ENCODE data around the gene SART3. TPM values are rescaled to one million over a fixed set of nuclear protein-coding genes. Genes with fewer than 3 reads are reported as not detected.
"Not testable (repeated sequence)": the region's sequence is repeated elsewhere in the genome, so short reads cannot be mapped to it uniquely, and the experiment has no call there.

The SART3 gene
- total RNA-seq, 2 experiments from 2014 or later, result 81.9 to 82.5 TPM

DNA sequence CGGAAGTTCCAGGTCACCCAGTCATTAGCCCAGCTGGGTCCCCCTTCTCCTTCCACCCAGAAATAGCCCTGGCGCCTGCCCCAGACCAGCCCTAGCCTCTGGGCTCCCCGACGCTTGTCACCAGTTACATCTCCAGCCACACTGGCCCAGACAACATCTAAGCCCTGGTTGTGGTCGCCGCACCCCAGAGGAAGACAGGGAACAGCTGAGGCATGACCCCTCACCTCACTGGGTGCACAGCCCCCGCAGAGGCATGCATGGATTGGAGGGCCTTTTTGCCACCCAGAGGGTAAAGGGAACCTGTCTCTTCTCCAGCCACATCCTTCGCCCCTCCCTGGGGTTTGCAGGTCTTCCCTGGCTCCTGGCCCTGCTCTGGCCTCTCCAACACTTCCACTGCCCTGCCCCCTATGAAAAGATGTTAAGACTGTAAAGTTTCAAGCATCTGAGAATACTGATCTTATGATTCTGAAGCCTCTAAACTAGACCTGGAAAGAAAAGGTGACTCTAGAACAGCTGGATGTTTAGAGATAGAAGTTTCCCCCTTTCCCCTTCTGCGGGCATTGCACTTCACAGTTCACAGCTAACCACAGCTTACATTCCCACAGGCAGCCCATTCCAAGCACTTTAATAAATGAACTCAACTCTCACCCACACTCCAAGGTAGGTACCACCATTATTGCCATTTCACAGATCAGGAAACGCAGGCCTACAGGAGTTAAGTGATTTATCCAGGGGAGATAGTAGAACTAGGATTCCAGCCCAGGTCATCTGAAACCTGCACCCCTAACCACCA lies 22.2 kb upstream of the SART3 start:
- CTCF ChIA-PET, result interaction anchor here (1.4 kb wide), 1 partner anchor 34 kb away, joined by 3 read pairs; no protein-coding TSS in a partner anchor
- Mint-ChIP-seq H3K27me3 (ENCODE audit: low read depth) (no peaks in the 10 kb centered on the region), H3K4me1 (ENCODE audit: low read depth) (no peaks in the 10 kb centered on the region)

DNA sequence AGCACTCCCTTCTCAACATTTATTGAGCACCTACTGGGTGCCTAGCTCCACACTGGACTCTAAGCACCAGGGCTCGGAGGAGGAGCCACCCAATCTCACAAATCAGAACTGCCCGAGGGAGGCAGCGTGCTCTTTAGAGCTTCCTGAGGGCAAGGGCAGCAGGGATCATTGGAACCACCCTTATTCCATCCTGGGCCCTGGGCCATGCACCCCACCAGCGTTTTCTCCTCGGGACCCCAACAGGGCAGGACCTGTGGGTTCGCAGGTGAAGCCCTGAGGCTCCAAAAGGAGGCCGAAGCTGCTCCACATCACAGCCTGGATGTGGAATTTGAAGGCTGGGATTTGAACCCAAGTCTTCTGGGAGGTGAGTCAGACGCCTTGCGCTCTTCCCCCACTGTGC lies 21.5 kb upstream of the SART3 start:
- no peak overlapping the region for H3K27ac Mint-ChIP-seq
- no peak for DNase-seq
- H3K27me3 Mint-ChIP-seq (ENCODE audit: low read depth), result no peaks in the 10 kb centered on the region
- H3K4me3 Mint-ChIP-seq, result no peak overlapping the region
- CTCF ChIA-PET, result interaction anchor here (1.4 kb wide), 1 partner anchor 34 kb away, joined by 3 read pairs; no protein-coding TSS in a partner anchor
- no peaks in the 10 kb centered on the region for H3K4me1 Mint-ChIP-seq (ENCODE audit: low read depth)
- H3K9me3 Mint-ChIP-seq, result no peaks in the 10 kb centered on the region
- intact Hi-C loops (cut with micrococcal nuclease), result no loop called here
- H3K36me3 Mint-ChIP-seq (ENCODE audit: low read depth), result no peaks in the 10 kb centered on the region

More for the DNA sequence above, 22.2 kb upstream of the SART3 start:
- Mint-ChIP-seq H3K9me3 (no peaks in the 10 kb centered on the region), H3K27ac (no peak overlapping the region), H3K36me3 (ENCODE audit: low read depth) (no peaks in the 10 kb centered on the region), H3K4me3 (no peak overlapping the region)
- intact Hi-C loops (cut with micrococcal nuclease), result no loop called here
- DNase-seq, result no peak

DNA sequence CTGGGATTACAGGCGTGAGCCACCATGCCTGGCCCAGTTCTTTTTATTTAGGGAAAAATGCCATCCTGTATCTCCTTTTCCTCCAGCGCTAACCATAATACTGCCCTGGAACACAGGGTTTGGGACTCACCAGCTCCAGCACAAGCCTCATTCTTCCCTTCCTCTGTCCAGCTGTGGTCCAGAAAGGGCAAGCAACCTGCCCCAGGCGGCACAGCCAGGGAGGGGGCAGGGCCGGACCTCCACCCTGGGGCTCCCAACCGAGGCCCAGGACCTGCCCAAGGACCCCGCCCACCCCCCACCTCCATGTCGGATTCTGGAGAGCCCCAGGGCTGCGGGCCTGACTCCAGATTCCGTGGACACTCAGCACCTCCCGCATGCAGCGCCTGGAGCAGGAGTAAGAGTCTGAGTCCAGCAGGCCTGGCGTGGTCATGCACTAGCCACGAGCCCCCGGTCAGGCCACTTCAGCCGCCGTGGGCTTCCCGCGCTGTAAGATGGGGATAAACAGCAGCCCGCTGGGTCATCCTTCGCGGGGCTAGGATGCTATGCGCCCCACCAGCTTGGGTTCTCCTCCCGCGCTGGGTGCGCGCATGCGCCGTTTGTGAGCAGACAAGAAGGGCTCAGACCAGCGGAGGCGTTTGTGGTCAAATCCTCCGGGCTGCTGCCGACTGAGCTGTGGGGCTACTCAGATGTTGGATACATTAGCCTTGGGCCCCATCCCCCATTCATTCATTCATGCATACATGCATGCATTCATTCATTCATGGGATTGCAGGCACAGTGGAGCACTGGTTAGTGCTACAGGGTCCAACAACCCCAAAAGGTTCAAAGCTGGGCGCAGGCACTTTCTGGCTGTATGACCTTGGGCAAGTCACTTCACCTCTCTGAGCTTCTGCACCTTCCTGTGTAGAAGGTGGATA lies 20.6 kb upstream of the SART3 start:
- Mint-ChIP-seq H3K27me3 (ENCODE audit: low read depth) (no peaks in the 10 kb centered on the region), H3K9me3 (no peaks in the 10 kb centered on the region), H3K27ac (no peak overlapping the region), H3K36me3 (ENCODE audit: low read depth) (no peaks in the 10 kb centered on the region), H3K4me3 (no peak overlapping the region), H3K4me1 (ENCODE audit: low read depth) (no peaks in the 10 kb centered on the region)
- CTCF ChIA-PET, result interaction anchor here (1.4 kb wide), 1 partner anchor 35 kb away, joined by 3 read pairs; no protein-coding TSS in a partner anchor
- intact Hi-C loops (cut with micrococcal nuclease), result no loop called here
- DNase-seq, result no peak

DNA sequence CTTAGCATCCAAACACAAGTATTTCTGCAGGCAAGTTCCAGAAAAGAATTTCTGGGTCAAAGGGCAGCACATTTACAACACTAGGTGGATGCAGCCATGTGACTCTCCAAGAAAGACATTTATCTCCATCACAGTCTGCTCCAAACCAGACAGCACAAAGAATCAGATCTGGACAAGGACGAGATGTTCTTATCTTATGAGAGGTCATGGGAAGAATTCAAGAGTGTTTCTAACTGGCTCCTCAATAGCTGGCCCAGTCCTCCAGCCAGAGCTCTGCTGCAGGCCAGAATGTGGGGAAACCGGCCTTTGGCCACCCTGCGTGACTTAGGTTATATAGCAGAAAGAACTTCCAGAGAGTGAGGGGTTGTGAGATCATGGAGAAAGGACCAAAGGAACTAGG lies 19.6 kb upstream of the SART3 start:
- no peaks in the 10 kb centered on the region for H3K27me3 Mint-ChIP-seq (ENCODE audit: low read depth)
- DNase-seq, result no peak
- intact Hi-C loops (cut with micrococcal nuclease), result no loop called here
- CTCF ChIA-PET, result no interaction called here
- no peaks in the 10 kb centered on the region for H3K9me3 Mint-ChIP-seq
- peaks cover 5% of the 10 kb centered on the region for H3K4me1 Mint-ChIP-seq (ENCODE audit: low read depth)
- H3K4me3 Mint-ChIP-seq, result no peak overlapping the region
- no peaks in the 10 kb centered on the region for H3K36me3 Mint-ChIP-seq (ENCODE audit: low read depth)
- H3K27ac Mint-ChIP-seq, result no peak overlapping the region

DNA sequence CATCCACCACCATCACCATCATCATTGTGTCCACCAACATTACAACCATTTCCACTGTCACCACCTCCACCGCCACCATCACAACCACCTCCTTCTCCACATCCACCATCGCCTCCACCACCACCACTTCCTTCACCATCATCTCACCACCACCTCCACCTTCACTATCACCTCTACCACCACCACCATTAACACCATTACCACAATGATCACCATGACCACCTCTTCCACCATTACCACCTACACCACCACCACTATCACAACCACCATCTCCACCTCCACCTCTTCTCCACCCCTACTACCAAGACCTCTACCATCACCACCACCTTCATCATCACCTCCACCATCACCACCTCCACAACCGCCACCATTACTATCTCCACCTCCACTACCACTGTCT lies 17.8 kb upstream of the SART3 start:
- H3K9me3 Mint-ChIP-seq, result no peaks in the 10 kb centered on the region
- H3K27me3 Mint-ChIP-seq (ENCODE audit: low read depth), result no peaks in the 10 kb centered on the region
- peaks cover 19% of the 10 kb centered on the region for H3K4me1 Mint-ChIP-seq (ENCODE audit: low read depth)
- intact Hi-C loops (cut with micrococcal nuclease), result no loop called here
- no peak for DNase-seq
- H3K4me3 Mint-ChIP-seq, result no peak overlapping the region
- H3K36me3 Mint-ChIP-seq (ENCODE audit: low read depth), result no peaks in the 10 kb centered on the region
- CTCF ChIA-PET, result no interaction called here
- H3K27ac Mint-ChIP-seq, result no peak overlapping the region

DNA sequence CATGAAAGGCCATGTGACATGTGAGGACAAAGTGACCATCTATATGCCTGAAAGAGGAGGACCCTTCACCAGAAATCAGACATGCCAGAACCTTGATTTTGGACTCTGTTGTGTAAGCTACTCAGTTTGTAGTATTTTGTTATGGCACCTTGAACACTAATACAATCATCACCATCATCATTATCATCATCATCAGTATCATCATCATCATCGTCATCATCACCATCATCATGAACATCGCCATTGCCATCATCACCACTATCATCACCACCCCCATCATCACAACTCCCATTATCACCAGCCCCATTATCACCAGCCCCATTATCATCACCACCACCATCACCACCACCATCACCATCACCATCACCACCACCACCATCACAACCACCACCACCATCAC lies 17.3 kb upstream of the SART3 start:
- intact Hi-C loops (cut with micrococcal nuclease), result no loop called here
- no peaks in the 10 kb centered on the region for H3K9me3 Mint-ChIP-seq
- H3K4me3 Mint-ChIP-seq, result no peak overlapping the region

DNA sequence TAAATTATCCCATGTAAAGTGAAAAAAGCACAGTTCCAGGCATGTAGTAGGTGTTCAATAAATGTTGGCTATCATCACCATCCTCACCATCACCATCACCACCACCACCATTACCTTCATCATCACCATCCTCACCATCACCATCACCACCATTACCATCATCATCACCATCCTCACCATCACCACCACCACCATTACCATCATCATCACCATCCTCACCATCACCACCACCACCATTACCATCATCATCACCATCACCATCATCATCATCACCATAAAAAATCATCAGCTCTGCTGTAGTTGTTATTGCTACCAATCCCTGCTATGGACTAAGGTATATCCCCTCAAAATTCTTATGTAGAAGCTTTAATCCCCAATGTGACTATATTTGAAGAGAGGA lies 16.5 kb upstream of the SART3 start:
- DNase-seq, result no peak
- H3K4me3 Mint-ChIP-seq, result no peak overlapping the region
- CTCF ChIA-PET, result interaction anchor here (0.7 to 3.4 kb wide), 3 partner anchors 15 to 226 kb away, joined by 3 to 19 read pairs (median 4); partner anchors contain the start of gene ISCU

More for the DNA sequence above, 17.3 kb upstream of the SART3 start:
- no peak for DNase-seq
- Mint-ChIP-seq H3K36me3 (ENCODE audit: low read depth) (no peaks in the 10 kb centered on the region), H3K27ac (no peak overlapping the region), H3K27me3 (ENCODE audit: low read depth) (no peaks in the 10 kb centered on the region), H3K4me1 (ENCODE audit: low read depth) (peaks cover 24% of the 10 kb centered on the region)
- CTCF ChIA-PET, result interaction anchor here (0.7 to 3.4 kb wide), 2 partner anchors 39 to 225 kb away, joined by 3 to 19 read pairs; no protein-coding TSS in a partner anchor

DNA sequence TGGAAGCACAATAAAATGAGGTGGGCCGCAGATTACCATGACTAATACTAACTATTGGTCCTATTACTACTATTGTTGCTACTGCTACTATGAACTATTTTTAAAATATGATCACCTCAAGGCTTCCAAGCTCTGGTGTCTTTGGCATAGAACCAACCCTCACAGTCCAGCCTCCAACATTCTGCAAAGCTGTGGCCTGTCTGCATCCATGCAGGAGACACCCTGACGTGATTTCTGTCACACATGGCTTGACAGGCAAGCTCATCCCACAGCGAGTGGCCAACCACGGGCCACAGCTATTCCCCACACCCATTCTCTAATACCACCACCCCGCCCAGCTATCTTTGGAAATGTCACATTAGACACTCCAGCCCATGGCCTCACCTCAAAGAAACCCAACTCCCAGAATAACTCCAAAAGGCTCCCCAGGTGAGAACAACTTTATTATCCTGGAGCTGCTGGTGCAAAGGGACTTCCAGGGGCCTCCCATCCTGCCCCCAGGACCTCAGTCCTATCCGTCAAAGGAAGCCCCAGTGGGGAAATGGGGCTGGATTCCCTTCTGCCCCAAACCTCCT lies 15.8 kb upstream of the SART3 start:
- intact Hi-C loops (cut with micrococcal nuclease), result no loop called here
- Mint-ChIP-seq H3K36me3 (ENCODE audit: low read depth) (no peaks in the 10 kb centered on the region), H3K27ac (no peak overlapping the region), H3K27me3 (ENCODE audit: low read depth) (no peaks in the 10 kb centered on the region), H3K4me3 (no peak overlapping the region), H3K4me1 (ENCODE audit: low read depth) (peaks cover 38% of the 10 kb centered on the region), H3K9me3 (no peaks in the 10 kb centered on the region)
- DNase-seq, result no peak
- CTCF ChIA-PET, result interaction anchor here (0.6 to 3.4 kb wide), 4 partner anchors 21 to 44 kb away, joined by 3 to 19 read pairs (median 3); no protein-coding TSS in a partner anchor

More for the DNA sequence above, 16.5 kb upstream of the SART3 start:
- Mint-ChIP-seq H3K36me3 (ENCODE audit: low read depth) (no peaks in the 10 kb centered on the region), H3K27ac (no peak overlapping the region), H3K9me3 (no peaks in the 10 kb centered on the region), H3K27me3 (ENCODE audit: low read depth) (no peaks in the 10 kb centered on the region), H3K4me1 (ENCODE audit: low read depth) (peaks cover 32% of the 10 kb centered on the region)
- intact Hi-C loops (cut with micrococcal nuclease), result no loop called here

DNA sequence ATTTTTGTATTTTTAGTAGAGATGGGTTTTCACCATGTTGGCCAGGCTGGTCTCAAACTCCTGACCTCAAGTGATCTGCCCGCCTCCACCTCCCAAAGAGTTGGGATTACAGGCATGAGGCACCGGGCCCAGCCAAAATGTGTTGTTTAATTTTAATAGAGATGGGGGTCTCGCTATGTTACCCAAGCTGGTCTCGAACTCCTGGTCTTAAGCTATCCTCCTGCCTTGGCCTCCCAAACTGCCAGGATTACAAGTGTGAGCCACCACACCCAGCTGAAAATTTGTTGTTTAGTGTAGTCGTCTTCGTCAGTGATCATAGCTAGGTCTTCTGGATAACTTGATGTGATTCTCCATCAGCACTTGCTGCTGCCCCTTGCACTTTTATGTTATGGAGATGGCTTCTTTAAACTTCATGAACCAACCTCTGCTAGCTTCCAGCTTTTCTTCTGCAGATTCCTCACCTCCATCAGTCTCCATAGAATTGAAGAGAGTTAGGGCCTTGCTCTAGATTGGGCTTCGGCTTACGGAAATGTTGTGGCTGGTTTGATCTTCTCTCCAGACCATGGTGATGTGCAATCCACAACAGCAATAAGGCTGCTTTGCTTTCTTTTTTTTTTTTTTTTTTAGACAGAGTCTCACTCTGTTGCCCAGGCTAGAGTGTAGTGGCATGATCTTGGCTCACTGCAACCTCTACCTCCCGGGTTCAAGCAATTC lies 14.4 kb upstream of the SART3 start:
- H3K27ac Mint-ChIP-seq, result no peak overlapping the region
- peaks cover 48% of the 10 kb centered on the region for H3K4me1 Mint-ChIP-seq (ENCODE audit: low read depth)
- H3K36me3 Mint-ChIP-seq (ENCODE audit: low read depth), result peaks cover 3% of the 10 kb centered on the region
- no peak overlapping the region for H3K4me3 Mint-ChIP-seq
- CTCF ChIA-PET, result interaction anchor here (0.8 to 3.4 kb wide), 2 partner anchors 42 to 53 kb away, joined by 3 to 19 read pairs; no protein-coding TSS in a partner anchor
- no peaks in the 10 kb centered on the region for H3K27me3 Mint-ChIP-seq (ENCODE audit: low read depth)
- DNase-seq, result peak; percentile 4
- no peaks in the 10 kb centered on the region for H3K9me3 Mint-ChIP-seq
- intact Hi-C loops (cut with micrococcal nuclease), result no loop called here

DNA sequence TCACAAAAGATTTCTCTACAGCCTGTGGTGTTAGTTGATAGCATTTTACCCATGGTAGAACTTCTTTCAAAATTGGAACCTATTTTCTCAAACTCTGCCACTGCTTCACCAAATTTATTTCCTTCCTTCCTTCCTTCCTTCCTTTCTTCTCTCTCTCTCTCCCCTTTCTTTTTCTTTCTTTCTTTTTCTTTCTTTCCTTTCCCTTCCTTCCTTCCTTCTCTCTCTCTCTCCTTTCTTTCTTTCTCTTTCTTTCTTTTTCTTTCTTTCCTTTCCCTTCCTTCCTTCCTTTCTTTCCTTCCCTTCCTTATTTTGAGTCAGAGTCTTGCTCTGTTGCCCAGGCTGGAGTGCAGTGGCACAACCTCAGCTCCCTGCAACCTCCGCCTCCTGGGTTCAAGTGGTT lies 13.3 kb upstream of the SART3 start:
- H3K27me3 Mint-ChIP-seq (ENCODE audit: low read depth); intact Hi-C loops (cut with micrococcal nuclease); H3K4me3 Mint-ChIP-seq; H3K9me3 Mint-ChIP-seq; DNase-seq; H3K27ac Mint-ChIP-seq: not testable (repeated sequence)
- CTCF ChIA-PET, result interaction anchor here (0.7 to 11.5 kb wide), 2 partner anchors 42 to 418 kb away, joined by 4 to 306 read pairs; no protein-coding TSS in a partner anchor
- peaks cover 13% of the 10 kb centered on the region for H3K36me3 Mint-ChIP-seq (ENCODE audit: low read depth)
- peaks cover 59% of the 10 kb centered on the region for H3K4me1 Mint-ChIP-seq (ENCODE audit: low read depth)

DNA sequence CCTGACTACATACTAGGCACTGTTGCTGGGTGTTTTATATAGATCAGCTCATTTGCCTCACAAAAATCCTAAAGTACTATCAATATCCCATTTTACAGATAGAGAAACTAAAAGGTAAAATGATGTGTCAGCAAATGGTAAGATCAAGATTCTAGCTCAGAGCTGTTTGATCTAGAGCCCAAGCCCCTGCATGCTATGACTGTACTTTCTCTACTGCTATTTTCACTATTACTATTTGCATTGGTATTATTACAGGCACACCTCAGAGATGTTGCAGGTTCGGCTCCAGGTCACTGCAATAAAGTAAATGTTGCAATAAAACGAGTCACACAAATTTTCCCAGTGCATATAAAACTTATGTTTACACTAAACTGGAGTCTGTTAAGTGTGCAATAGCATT lies 12.3 kb upstream of the SART3 start:
- peaks cover 69% of the 10 kb centered on the region for H3K4me1 Mint-ChIP-seq (ENCODE audit: low read depth)
- H3K27ac Mint-ChIP-seq, result no peak overlapping the region
- CTCF ChIA-PET, result interaction anchor here (0.6 to 11.5 kb wide), 11 partner anchors 9 to 815 kb away, joined by 3 to 306 read pairs (median 4); partner anchors contain the start of genes ALKBH2 and ISCU
- H3K27me3 Mint-ChIP-seq (ENCODE audit: low read depth), result no peaks in the 10 kb centered on the region
- peaks cover 21% of the 10 kb centered on the region for H3K36me3 Mint-ChIP-seq (ENCODE audit: low read depth)
- no peak overlapping the region for H3K4me3 Mint-ChIP-seq
- H3K9me3 Mint-ChIP-seq, result no peaks in the 10 kb centered on the region
- intact Hi-C loops (cut with micrococcal nuclease), result loop anchor here (1.0 kb wide), 5 partner anchors 45 to 230 kb away; no protein-coding TSS in a partner anchor
- DNase-seq, result peak; percentile 64

All from activated naive CD4-positive, alpha-beta T cell treated with anti-CD3 and anti-CD28 coated beads for 36 hours (primary cell).